GM21381 (cell line): Measurements from ENCODE around the gene LHX3.

Experiments used
- ATAC-seq: cut with Tn5 transposase; IDR thresholded peaks from one replicate; pipeline ENCODE4 v1.9.1; 2021; ENCODE audit warnings: mild to moderate bottlenecking, moderate library complexity; ENCODE audit not compliant: unreplicated experiment

The LHX3 gene

GRCh38 chr9:136179761-136180160 lies 25.2 kb downstream of the LHX3 start:
- no peak for ATAC-seq

- ATAC-seq, result no peak
Observed at GRCh38 chr9:136179101-136179616, 25.8 kb downstream of the LHX3 start.

- ATAC-seq, result no peak
Observed at GRCh38 chr9:136178773-136179075, 26.2 kb downstream of the LHX3 start.

GRCh38 chr9:136178061-136178772 lies 26.7 kb downstream of the LHX3 start:
- no peak for ATAC-seq

GRCh38 chr9:136177224-136177623 lies 27.7 kb downstream of the LHX3 start:
- ATAC-seq, result no peak

GRCh38 chr9:136175616-136176197 lies 29.2 kb downstream of the LHX3 start:
- ATAC-seq, result no peak

GRCh38 chr9:136174779-136175615 lies 29.9 kb downstream of the LHX3 start:
- no peak for ATAC-seq

GRCh38 chr9:136173648-136174290 lies 31.2 kb downstream of the LHX3 start:
- no peak for ATAC-seq

GRCh38 chr9:136172412-136173079 lies 32.4 kb downstream of the LHX3 start:
- no peak for ATAC-seq

GRCh38 chr9:136171801-136172411 lies 33.0 kb downstream of the LHX3 start:
- no peak for ATAC-seq

- no peak for ATAC-seq
Observed at GRCh38 chr9:136171009-136171800, 33.7 kb downstream of the LHX3 start.

- no peak for ATAC-seq
Observed at GRCh38 chr9:136170006-136170901, 34.7 kb downstream of the LHX3 start.

- ATAC-seq, result no peak
Observed at GRCh38 chr9:136169495-136169894, 35.4 kb downstream of the LHX3 start.

GRCh38 chr9:136163248-136163850 lies 41.6 kb downstream of the LHX3 start:
- no peak for ATAC-seq

- ATAC-seq, result no peak
Observed at GRCh38 chr9:136160995-136161610, 43.8 kb downstream of the LHX3 start.

GRCh38 chr9:136160381-136160841 lies 44.5 kb downstream of the LHX3 start:
- no peak for ATAC-seq

- ATAC-seq, result no peak
Observed at GRCh38 chr9:136159851-136160250, 45.1 kb downstream of the LHX3 start.
